HEK293T (cell line): ENCODE data around the gene NTSR1.

Source experiments
- ARNT ChIP-seq: fragments of 450-650 bp; IDR thresholded peaks from 2 replicates; pipeline ENCODE4 v1.6.1; 2017; ENCODE audit warnings: mild to moderate bottlenecking
- BHLHE40 ChIP-seq: fragments of 450-650 bp; IDR thresholded peaks from 2 replicates; pipeline ENCODE4 v1.6.1; 2016; ENCODE audit warnings: mild to moderate bottlenecking, moderate library complexity, borderline replicate concordance
- CTBP1 ChIP-seq: fragments of 450-650 bp; IDR thresholded peaks from 2 replicates; pipeline ENCODE4 v1.6.1; 2016; ENCODE audit warnings: borderline replicate concordance
- FOXA1 ChIP-seq: fragments of 450-650 bp; IDR thresholded peaks from 2 replicates; pipeline ENCODE4 v1.6.1; 2016; ENCODE audit warnings: mild to moderate bottlenecking
- FOXK2 ChIP-seq: fragments of 450-650 bp; IDR thresholded peaks from 2 replicates; pipeline ENCODE4 v1.6.1; 2016; ENCODE audit warnings: mild to moderate bottlenecking
- FOXM1 ChIP-seq: fragments of 450-650 bp; IDR thresholded peaks from 2 replicates; pipeline ENCODE4 v1.6.1; 2017; ENCODE audit warnings: mild to moderate bottlenecking, borderline replicate concordance
- HDGF ChIP-seq: fragments of 450-650 bp; IDR thresholded peaks from 2 replicates; pipeline ENCODE4 v1.6.1; 2017; ENCODE audit warnings: antibody characterized with exemption, borderline replicate concordance
- LEF1 ChIP-seq: fragments of 450-650 bp; IDR thresholded peaks from 2 replicates; pipeline ENCODE4 v1.6.1; 2017; ENCODE audit warnings: mild to moderate bottlenecking, borderline replicate concordance
- NFRKB ChIP-seq: fragments of 450-650 bp; IDR thresholded peaks from 2 replicates; pipeline ENCODE4 v1.6.1; 2016; ENCODE audit warnings: mild to moderate bottlenecking, moderate library complexity
- SP1 ChIP-seq: fragments of 450-650 bp; IDR thresholded peaks from 2 replicates; pipeline ENCODE4 v1.6.1; 2017
- SUZ12 ChIP-seq: fragments of 450-650 bp; IDR thresholded peaks from 2 replicates; pipeline ENCODE4 v1.6.1; 2016; ENCODE audit warnings: mild to moderate bottlenecking
- ZNF384 ChIP-seq: fragments of 450-650 bp; IDR thresholded peaks from 2 replicates; pipeline ENCODE4 v1.6.1; 2016

DNA sequence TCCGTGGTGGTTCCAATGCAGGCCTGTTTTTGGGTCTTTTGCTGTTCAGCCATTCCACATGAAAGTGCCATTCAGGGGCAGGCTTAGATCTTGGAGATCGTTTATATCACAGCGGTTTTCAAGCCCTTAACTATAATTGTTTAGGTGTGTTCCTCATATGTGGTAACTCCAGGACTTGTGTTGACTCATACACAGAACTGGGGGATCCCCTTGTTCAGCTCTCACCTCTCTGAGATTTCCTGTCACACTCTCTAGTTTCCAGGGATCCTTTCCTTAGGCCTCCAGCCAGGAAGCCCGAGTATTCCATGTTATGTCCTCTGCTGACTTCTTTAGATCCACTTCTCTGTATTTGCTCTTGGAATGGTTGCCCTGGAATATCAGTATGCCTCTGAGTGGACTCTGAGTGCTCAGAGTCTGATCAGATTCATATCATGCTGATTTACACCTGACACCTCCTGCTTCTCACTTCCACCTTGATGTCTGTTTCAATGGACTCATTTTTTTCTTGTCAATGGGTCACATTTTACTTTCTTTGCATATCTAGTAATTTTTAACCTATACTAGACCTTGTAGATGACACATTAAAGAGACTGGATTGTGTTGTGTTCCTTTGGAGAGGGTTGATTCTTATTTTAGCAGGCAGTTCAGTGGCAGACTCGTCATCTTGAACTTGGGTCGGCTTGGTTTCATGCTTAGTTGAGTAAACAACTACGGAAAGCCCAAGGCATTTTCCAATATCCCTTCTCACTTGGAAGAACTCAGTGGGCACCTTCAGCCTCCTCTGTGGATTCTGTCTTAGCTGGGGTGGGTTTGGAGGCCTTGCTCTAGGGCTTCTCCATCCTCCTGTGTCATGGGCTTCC lies 13.1 kb downstream of the NTSR1 start:
- TF ChIP-seq FOXK2 (no peak), FOXM1 (no peak), ZNF384 (no peak), SUZ12 (no peak), CTBP1 (no peak), HDGF (no peak), FOXA1 (no peak), ARNT (no peak), BHLHE40 (no peak), LEF1 (no peak), SP1 (no peak), NFRKB (no peak)
